DND-41 (cell line): Measurements from ENCODE around the gene MMP14.

Experiments used
- EZH2 ChIP-seq: IDR thresholded peaks from 3 replicates; pipeline ENCODE4 v1.6.1; 2012; ENCODE audit warnings: borderline replicate concordance, low read depth, mild to moderate bottlenecking, moderate library complexity, low read length, inconsistent platforms; ENCODE audit not compliant: severe bottlenecking
- TF ChIP-seq, protein P1 (sequence below): IDR thresholded peaks from 2 replicates; pipeline ENCODE4 v1.5.1; 2012; ENCODE audit warnings: borderline replicate concordance, low read length, moderate library complexity, mild to moderate bottlenecking; ENCODE audit not compliant: poor library complexity, severe bottlenecking; ENCODE audit errors: extremely low read depth

GRCh38 chr14:22892488-22892887 lies 56.1 kb downstream of the MMP14 start:
- no peak for TF ChIP-seq EZH2
- TF ChIP-seq, protein P1, sequence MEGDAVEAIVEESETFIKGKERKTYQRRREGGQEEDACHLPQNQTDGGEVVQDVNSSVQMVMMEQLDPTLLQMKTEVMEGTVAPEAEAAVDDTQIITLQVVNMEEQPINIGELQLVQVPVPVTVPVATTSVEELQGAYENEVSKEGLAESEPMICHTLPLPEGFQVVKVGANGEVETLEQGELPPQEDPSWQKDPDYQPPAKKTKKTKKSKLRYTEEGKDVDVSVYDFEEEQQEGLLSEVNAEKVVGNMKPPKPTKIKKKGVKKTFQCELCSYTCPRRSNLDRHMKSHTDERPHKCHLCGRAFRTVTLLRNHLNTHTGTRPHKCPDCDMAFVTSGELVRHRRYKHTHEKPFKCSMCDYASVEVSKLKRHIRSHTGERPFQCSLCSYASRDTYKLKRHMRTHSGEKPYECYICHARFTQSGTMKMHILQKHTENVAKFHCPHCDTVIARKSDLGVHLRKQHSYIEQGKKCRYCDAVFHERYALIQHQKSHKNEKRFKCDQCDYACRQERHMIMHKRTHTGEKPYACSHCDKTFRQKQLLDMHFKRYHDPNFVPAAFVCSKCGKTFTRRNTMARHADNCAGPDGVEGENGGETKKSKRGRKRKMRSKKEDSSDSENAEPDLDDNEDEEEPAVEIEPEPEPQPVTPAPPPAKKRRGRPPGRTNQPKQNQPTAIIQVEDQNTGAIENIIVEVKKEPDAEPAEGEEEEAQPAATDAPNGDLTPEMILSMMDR = no peak
